ENCODE results near the gene SIPA1L3.

GRCh38 chr19:37998801-37999308 lies 91.8 kb downstream of the SIPA1L3 start:
- TF ChIP-seq CTCF (IDR thresholded peaks at IDR 0.05; ENCODE audit: low read depth, low read length) (no peak), EZH2phosphoT487 (IDR thresholded peaks at IDR 0.05; ENCODE audit: low read depth) (no peak)

All from OCI-LY3 (cell line).